ENCODE measurements around the gene SORCS3. TPM values are rescaled to one million over a fixed set of nuclear protein-coding genes. Genes with fewer than 3 reads are reported as not detected.

Gene SORCS3
- total RNA-seq, 1 donor from 2014 or later: 1.00 TPM

DNA sequence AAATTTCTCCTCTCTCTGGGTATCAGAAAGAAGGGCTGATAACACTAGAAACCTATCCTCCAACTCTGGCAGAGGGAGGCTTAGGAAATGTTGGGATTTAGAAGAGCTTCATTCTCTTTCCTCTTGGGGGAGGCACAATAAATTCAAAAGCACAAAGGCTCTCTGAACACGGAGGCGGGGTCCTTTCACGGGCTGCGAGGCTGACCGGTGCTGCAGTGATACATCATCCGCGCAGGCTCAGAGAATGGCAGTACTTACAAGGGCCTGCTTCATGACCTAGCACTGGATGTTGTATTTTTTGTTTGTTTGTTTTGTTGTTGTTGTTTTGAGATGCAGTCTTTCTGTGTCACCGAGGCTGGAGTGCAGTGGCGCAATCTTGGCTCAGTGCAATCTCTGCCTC, 306.2 kb downstream of the SORCS3 start:
- FAIRE-seq (no peak), DNase-seq (ENCODE audit: low read depth) (no peak)
- Mint-ChIP-seq H3K27me3 (ENCODE audit: low read depth, unreplicated experiment) (peaks cover 6% of the 10 kb centered on the region), H3K4me3 (ENCODE audit: unreplicated experiment) (no peak overlapping the region), H3K4me1 (ENCODE audit: low read depth, unreplicated experiment) (no peaks in the 10 kb centered on the region), H3K36me3 (ENCODE audit: low read depth, unreplicated experiment) (no peaks in the 10 kb centered on the region), H3K9me3 (ENCODE audit: unreplicated experiment) (no peaks in the 10 kb centered on the region), H3K27ac (ENCODE audit: unreplicated experiment) (no peak overlapping the region)
- H3K27me3 ChIP-seq (ENCODE audit: insufficient read depth, low read length): no peaks in the 10 kb centered on the region
- H2AFZ ChIP-seq (ENCODE audit: low read depth, low read length): no peak overlapping the region
- no peaks in the 10 kb centered on the region for H3K9me3 ChIP-seq (ENCODE audit: insufficient read depth, low read depth, low read length)
- no peaks in the 10 kb centered on the region for H3K36me3 ChIP-seq (ENCODE audit: insufficient read depth, low read length)
- H3K4me3 ChIP-seq (ENCODE audit: insufficient read depth, low read depth, low read length): no peak overlapping the region
- H3K27ac ChIP-seq (ENCODE audit: low read depth, low read length): no peak overlapping the region
- no peak overlapping the region for H3K9ac ChIP-seq (ENCODE audit: low read length)
- no peak overlapping the region for H3K4me2 ChIP-seq (ENCODE audit: low read length)
- no peaks in the 10 kb centered on the region for H3K79me2 ChIP-seq (ENCODE audit: insufficient read depth, low read length)
- H3K4me1 ChIP-seq (ENCODE audit: insufficient read depth, low read length): no peaks in the 10 kb centered on the region
- no peak for TF ChIP-seq EZH2 (IDR thresholded peaks at IDR 0.05; ENCODE audit: insufficient read depth, low read length)
- TF ChIP-seq, protein P1, sequence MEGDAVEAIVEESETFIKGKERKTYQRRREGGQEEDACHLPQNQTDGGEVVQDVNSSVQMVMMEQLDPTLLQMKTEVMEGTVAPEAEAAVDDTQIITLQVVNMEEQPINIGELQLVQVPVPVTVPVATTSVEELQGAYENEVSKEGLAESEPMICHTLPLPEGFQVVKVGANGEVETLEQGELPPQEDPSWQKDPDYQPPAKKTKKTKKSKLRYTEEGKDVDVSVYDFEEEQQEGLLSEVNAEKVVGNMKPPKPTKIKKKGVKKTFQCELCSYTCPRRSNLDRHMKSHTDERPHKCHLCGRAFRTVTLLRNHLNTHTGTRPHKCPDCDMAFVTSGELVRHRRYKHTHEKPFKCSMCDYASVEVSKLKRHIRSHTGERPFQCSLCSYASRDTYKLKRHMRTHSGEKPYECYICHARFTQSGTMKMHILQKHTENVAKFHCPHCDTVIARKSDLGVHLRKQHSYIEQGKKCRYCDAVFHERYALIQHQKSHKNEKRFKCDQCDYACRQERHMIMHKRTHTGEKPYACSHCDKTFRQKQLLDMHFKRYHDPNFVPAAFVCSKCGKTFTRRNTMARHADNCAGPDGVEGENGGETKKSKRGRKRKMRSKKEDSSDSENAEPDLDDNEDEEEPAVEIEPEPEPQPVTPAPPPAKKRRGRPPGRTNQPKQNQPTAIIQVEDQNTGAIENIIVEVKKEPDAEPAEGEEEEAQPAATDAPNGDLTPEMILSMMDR (IDR thresholded peaks at IDR 0.05; ENCODE audit: insufficient read depth, low read depth, low read length): no peak
- H4K20me1 ChIP-seq (ENCODE audit: insufficient read depth, low read length): no peaks in the 10 kb centered on the region

DNA sequence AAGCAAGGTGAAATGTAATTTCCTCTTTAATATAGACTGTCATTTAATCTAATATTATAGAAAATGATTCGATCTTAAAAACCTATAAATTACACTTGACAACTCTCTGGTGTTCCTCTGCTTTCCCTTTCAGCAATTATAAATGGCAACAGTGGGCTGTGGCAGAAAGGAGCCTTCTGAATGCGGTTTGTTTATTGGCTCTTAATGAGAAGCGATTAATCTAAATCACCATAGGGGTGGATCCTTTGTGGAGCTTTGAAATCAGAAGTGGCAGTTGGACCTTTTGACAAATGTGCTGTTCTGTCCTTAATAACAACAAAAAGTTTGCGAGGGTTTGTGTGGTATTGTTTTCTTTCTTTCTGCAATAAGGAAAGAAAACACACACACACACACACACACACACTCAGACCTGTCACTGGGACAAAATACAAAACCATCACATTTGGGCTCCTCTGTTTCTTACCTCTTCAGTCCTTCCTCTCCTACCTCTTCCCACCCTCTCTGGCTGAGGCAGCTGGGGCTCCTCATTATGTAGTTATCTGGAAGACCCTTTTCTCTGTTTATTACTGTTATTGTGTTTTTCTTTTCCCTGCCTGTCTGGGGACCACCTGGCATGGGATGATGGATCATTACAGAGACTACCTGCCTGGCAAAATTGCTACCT, 316.2 kb downstream of the SORCS3 start:
- Histone ChIP-seq H3K4me3 (ENCODE audit: insufficient read depth, low read depth, low read length) (no peak overlapping the region), H3K36me3 (ENCODE audit: insufficient read depth, low read length) (no peaks in the 10 kb centered on the region), H2AFZ (ENCODE audit: low read depth, low read length) (no peak overlapping the region), H3K9me3 (ENCODE audit: insufficient read depth, low read depth, low read length) (no peaks in the 10 kb centered on the region), H3K9ac (ENCODE audit: low read length) (no peak overlapping the region), H3K79me2 (ENCODE audit: insufficient read depth, low read length) (no peaks in the 10 kb centered on the region), H3K4me2 (ENCODE audit: low read length) (no peak overlapping the region), H3K4me1 (ENCODE audit: insufficient read depth, low read length) (no peaks in the 10 kb centered on the region), H3K27me3 (ENCODE audit: insufficient read depth, low read length) (no peaks in the 10 kb centered on the region), H3K27ac (ENCODE audit: low read depth, low read length) (no peak overlapping the region), H4K20me1 (ENCODE audit: insufficient read depth, low read length) (no peaks in the 10 kb centered on the region)
- H3K9me3 Mint-ChIP-seq (ENCODE audit: unreplicated experiment): no peaks in the 10 kb centered on the region
- no peak for FAIRE-seq
- H3K36me3 Mint-ChIP-seq (ENCODE audit: low read depth, unreplicated experiment): no peaks in the 10 kb centered on the region
- H3K4me1 Mint-ChIP-seq (ENCODE audit: low read depth, unreplicated experiment): no peaks in the 10 kb centered on the region
- no peak for TF ChIP-seq EZH2 (IDR thresholded peaks at IDR 0.05; ENCODE audit: insufficient read depth, low read length)
- TF ChIP-seq, protein P1 (IDR thresholded peaks at IDR 0.05; ENCODE audit: insufficient read depth, low read depth, low read length): no peak
- H3K27ac Mint-ChIP-seq (ENCODE audit: unreplicated experiment): no peak overlapping the region
- no peak for DNase-seq (ENCODE audit: low read depth)
- H3K27me3 Mint-ChIP-seq (ENCODE audit: low read depth, unreplicated experiment): peaks cover 11% of the 10 kb centered on the region
- H3K4me3 Mint-ChIP-seq (ENCODE audit: unreplicated experiment): no peak overlapping the region

DNA sequence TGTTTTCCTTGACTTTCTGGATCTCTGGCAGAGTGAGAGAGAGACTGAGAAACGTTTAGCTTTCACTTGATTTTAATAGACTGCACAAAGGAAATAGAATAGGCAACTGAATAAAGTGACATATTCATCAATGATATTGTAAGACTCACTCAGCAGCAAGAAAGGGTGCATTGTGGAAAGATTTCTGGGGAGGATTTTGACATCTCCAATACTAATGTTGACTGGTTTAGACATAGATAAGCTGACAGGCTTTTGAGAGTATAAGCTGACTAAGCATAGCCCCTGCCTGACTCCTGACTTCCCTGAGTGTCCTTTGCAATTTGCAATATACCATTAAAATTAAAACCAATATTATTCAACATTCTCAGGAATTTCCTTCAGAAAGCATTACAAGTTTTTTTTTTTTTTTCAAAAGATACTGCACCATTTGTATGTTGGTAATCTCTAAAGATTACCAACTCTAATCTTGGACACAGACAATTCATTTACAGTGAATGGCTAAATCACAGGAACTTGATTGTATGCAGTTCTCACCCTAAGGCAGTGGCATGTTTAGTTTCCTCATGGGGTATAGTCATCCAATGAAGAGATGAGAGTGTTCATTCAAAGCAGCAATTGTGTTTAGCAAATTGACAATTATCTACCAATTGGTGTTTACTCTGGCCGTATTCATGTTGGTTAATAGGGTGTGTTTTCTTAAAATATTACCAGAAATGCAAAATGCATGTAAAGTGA, 325.6 kb downstream of the SORCS3 start:
- DNase-seq (ENCODE audit: low read depth) (no peak), FAIRE-seq (no peak)
- TF ChIP-seq, protein P1 (IDR thresholded peaks at IDR 0.05; ENCODE audit: insufficient read depth, low read depth, low read length): no peak
- TF ChIP-seq EZH2 (IDR thresholded peaks at IDR 0.05; ENCODE audit: insufficient read depth, low read length): no peak
- Histone ChIP-seq H3K27me3 (ENCODE audit: insufficient read depth, low read length) (no peaks in the 10 kb centered on the region), H4K20me1 (ENCODE audit: insufficient read depth, low read length) (no peaks in the 10 kb centered on the region), H3K4me3 (ENCODE audit: insufficient read depth, low read depth, low read length) (no peak overlapping the region), H3K4me2 (ENCODE audit: low read length) (no peak overlapping the region), H2AFZ (ENCODE audit: low read depth, low read length) (no peak overlapping the region), H3K4me1 (ENCODE audit: insufficient read depth, low read length) (no peaks in the 10 kb centered on the region), H3K9ac (ENCODE audit: low read length) (no peak overlapping the region), H3K27ac (ENCODE audit: low read depth, low read length) (no peak overlapping the region), H3K9me3 (ENCODE audit: insufficient read depth, low read depth, low read length) (no peaks in the 10 kb centered on the region), H3K79me2 (ENCODE audit: insufficient read depth, low read length) (no peaks in the 10 kb centered on the region), H3K36me3 (ENCODE audit: insufficient read depth, low read length) (no peaks in the 10 kb centered on the region)
- H3K9me3 Mint-ChIP-seq (ENCODE audit: unreplicated experiment): no peaks in the 10 kb centered on the region
- no peaks in the 10 kb centered on the region for H3K27me3 Mint-ChIP-seq (ENCODE audit: low read depth, unreplicated experiment)
- H3K4me3 Mint-ChIP-seq (ENCODE audit: unreplicated experiment): no peak overlapping the region
- no peaks in the 10 kb centered on the region for H3K4me1 Mint-ChIP-seq (ENCODE audit: low read depth, unreplicated experiment)
- H3K36me3 Mint-ChIP-seq (ENCODE audit: low read depth, unreplicated experiment): no peaks in the 10 kb centered on the region
- H3K27ac Mint-ChIP-seq (ENCODE audit: unreplicated experiment): no peak overlapping the region
